ENCODE data around the gene PIGU.

Gene PIGU

DNA sequence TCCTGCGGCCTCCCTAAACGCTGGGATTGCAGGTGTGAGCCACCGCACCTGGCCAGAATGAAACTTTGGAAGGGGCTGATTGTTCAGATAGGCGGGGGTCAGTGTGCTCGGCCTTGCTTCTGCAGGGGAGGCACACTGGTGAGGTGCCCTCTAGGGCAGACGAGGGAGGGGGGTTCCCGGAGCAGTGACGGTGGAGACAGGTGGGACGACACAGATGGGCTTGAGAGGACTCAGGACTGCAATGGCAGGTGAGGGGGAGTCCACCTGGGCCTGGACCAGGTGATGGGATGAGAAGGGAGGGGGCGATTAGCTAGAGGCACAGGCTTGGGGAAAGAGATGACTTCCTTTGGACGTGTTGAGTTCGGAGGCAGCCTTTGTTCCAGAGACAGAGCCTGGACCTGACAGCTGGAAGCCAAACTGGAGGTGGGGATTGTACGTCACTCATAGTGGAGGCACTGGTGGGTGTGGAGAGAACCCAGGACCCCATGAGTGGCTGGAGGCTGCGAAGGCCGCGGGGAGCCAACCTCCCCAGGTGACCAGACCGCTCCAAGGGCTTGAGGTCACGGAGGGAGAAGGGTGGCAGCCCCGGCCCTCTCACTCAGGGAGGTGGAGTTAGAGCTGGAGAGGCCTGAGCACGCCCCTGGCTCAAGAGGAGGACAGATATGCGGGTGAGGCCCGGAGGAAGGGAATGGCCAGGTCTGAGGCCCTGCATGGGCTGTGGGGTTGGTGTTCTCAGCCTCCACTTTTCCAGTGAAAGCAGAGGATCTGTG lies 128.9 kb downstream of the PIGU start:
- H3K4me3 ChIP-seq (ENCODE audit: control insufficient read depth, low read depth, low read length), result no peak overlapping the region
- no peak for DNase-seq (ENCODE audit: low read depth)
- TF ChIP-seq, protein P1, sequence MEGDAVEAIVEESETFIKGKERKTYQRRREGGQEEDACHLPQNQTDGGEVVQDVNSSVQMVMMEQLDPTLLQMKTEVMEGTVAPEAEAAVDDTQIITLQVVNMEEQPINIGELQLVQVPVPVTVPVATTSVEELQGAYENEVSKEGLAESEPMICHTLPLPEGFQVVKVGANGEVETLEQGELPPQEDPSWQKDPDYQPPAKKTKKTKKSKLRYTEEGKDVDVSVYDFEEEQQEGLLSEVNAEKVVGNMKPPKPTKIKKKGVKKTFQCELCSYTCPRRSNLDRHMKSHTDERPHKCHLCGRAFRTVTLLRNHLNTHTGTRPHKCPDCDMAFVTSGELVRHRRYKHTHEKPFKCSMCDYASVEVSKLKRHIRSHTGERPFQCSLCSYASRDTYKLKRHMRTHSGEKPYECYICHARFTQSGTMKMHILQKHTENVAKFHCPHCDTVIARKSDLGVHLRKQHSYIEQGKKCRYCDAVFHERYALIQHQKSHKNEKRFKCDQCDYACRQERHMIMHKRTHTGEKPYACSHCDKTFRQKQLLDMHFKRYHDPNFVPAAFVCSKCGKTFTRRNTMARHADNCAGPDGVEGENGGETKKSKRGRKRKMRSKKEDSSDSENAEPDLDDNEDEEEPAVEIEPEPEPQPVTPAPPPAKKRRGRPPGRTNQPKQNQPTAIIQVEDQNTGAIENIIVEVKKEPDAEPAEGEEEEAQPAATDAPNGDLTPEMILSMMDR (conservative IDR thresholded peaks at IDR 0.05; ENCODE audit: control insufficient read depth, insufficient read depth, low read depth, low read length), result no peak

DNA sequence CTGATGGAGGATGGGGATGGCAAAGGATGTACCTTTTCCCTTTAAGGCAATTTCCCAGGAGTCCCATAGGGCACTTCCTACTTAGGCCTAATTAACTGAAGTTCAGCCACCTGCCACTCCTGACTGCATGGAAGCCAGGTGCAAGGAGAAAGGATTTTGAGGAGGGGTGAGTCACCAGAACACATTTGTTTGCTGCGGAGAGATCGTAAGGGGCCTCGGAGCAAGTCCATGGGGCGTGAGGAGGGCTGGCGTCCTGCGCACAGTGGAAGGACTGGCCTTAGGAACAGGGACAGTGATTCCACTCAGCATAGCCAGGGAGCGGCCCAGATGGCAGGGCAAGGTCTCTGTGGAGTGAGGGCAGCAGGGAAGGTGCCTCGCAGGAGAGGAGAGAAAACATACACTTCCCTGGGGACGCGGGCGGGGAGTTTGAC lies 130.1 kb downstream of the PIGU start:
- TF ChIP-seq, protein P1 (conservative IDR thresholded peaks at IDR 0.05; ENCODE audit: control insufficient read depth, insufficient read depth, low read depth, low read length), result no peak

DNA sequence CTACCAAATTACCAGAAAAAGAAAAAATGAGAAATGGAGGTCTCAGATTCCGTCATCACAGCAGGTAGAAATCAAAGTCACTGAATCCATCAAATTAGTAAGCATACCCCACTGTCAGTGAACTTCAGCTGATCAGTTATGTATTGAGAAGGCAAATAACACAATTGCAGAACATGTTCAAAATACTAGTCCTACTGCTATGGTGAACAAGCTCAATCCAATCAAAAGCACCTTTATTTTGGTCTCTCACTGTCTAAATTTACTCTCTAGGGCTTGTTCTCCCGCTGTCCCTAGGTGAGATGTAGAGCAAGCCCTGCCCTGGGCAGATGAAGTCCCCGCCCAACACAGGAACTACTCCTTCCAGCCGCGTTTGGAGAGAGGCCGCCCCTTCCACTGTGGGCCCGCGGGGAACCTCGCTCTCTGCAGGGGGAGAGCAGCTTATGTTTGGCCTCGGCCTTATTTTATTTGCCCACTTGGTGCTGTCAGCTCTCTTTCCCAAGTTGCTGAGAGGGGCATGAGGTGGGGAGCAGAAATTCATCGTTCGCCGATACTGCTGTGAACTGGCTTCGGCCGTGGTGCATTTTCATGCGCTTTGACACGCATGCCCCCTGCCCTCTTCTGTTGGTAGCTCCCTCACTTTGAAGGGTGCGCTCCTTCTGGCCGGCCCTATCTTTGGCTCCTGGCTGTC lies 132.6 kb downstream of the PIGU start:
- no peak for DNase-seq (ENCODE audit: low read depth)
- TF ChIP-seq, protein P1 (conservative IDR thresholded peaks at IDR 0.05; ENCODE audit: control insufficient read depth, insufficient read depth, low read depth, low read length), result no peak
- no peak overlapping the region for H3K4me3 ChIP-seq (ENCODE audit: control insufficient read depth, low read depth, low read length)

More for the DNA sequence above, 130.1 kb downstream of the PIGU start:
- no peak overlapping the region for H3K4me3 ChIP-seq (ENCODE audit: control insufficient read depth, low read depth, low read length)
- no peak for DNase-seq (ENCODE audit: low read depth)

DNA sequence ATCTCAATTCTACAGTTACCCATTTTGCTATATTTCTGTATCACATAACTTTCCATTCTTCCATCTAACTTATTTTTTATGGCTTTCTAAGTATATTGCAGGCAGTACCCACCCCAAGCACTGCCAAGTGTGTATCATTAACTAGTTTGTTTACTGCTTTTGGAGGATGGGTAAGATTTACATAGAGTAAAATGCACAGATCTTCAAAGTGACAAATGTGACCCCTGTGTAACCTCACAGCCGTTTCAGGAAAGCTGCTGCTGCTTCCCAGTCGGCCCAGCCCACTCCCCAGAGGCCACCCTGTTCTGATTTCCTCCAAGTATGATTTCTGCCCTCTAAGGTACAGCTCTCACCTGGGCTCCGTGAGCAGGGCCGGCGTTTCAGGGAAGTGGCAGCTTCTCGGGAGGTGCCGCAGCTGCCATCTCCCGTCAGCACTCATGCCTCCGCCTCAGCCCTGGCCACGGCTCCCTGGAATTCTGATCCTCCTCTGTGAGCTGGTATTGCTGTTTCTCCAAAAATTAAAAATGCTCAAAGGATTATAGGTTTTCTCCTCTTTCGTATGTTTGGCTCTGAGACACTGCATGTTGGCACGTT lies 133.3 kb downstream of the PIGU start:
- no peak overlapping the region for H3K4me3 ChIP-seq (ENCODE audit: control insufficient read depth, low read depth, low read length)
- no peak for DNase-seq (ENCODE audit: low read depth)
- TF ChIP-seq, protein P1 (conservative IDR thresholded peaks at IDR 0.05; ENCODE audit: control insufficient read depth, insufficient read depth, low read depth, low read length), result no peak

DNA sequence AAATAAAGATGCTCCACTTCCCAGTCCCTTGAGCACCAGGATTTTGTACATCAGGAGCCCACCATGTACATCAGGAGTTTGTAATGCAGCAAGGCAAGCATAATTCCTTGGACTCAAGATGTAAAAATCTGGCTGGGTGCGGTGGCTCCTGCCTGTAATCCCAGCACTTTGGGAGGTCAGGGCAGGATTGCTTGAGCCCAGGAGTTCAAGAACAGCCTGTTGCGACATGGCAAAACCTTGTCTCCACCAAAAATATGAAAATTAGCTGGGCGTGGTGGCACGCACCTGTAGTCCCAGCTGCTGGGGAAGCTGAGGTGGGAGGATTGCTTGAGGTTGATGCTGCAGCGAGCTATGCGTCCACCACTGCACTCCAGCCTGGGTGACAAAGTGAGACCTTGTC lies 134.5 kb downstream of the PIGU start:
- H3K4me3 ChIP-seq (ENCODE audit: control insufficient read depth, low read depth, low read length), result no peak overlapping the region
- TF ChIP-seq, protein P1 (conservative IDR thresholded peaks at IDR 0.05; ENCODE audit: control insufficient read depth, insufficient read depth, low read depth, low read length), result no peak
- no peak for DNase-seq (ENCODE audit: low read depth)

DNA sequence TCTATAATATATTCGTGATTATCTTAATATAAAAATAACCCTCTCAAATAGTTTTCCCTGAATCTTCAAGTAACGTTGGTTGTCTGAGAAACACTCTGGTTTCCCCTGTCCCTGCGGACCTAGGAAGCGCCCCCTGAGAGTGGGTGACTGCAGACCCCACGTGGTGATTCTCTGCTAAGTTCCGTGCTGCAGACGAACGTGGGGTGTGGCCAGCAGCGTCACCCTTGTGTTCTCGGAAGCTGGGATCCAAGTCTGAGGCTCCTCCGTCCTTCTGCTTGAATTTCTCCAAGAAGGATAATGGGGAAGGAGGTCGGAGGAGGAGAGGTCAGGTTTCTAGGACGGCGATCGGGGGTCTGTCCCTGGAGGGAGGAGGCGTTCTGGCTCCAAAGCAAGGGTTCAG lies 135.0 kb downstream of the PIGU start:
- H3K4me3 ChIP-seq (ENCODE audit: control insufficient read depth, low read depth, low read length), result no peak overlapping the region
- TF ChIP-seq, protein P1 (conservative IDR thresholded peaks at IDR 0.05; ENCODE audit: control insufficient read depth, insufficient read depth, low read depth, low read length), result no peak
- no peak for DNase-seq (ENCODE audit: low read depth)

All from fibroblast of mammary gland (primary cell).